Measurements from ENCODE around the gene EXOC6B. TPM values are rescaled to one million over a fixed set of nuclear protein-coding genes. Genes with fewer than 3 reads are reported as not detected.

EXOC6B gene
- total RNA-seq, 1 donor from 2014 or later, result 32.4 TPM

GRCh38 chr2:72712304-72712703, 113.5 kb downstream of the EXOC6B start:
- H3K27ac ChIP-seq, result no peak overlapping the region
- TF ChIP-seq CTCF (IDR thresholded peaks at IDR 0.05), result no peak
- intact Hi-C loops (cut with DNase I), result no loop called here

GRCh38 chr2:72710418-72711152, 115.2 kb downstream of the EXOC6B start:
- Histone ChIP-seq H3K27ac (no peak overlapping the region), H3K36me3 (peaks cover 0 to 7% of the 10 kb centered on the region in 2 donors), H3K9me3 (no peaks in the 10 kb centered on the region), H3K4me3 (no peak overlapping the region), H3K27me3 (no peaks in the 10 kb centered on the region), H3K4me1 (no peaks in the 10 kb centered on the region)
- TF ChIP-seq CTCF (IDR thresholded peaks at IDR 0.05), result no peak
- DNase-seq (ENCODE audit: low spot score in 2 of 2), result no peak
- intact Hi-C loops (cut with DNase I), result no loop called here

More at GRCh38 chr2:72712304-72712703, 113.5 kb downstream of the EXOC6B start:
- peaks cover 0 to 8% of the 10 kb centered on the region in 2 donors for H3K36me3 ChIP-seq
- no peak overlapping the region for H3K4me3 ChIP-seq
- DNase-seq (ENCODE audit: low spot score in 2 of 2), result no peak
- H3K4me1 ChIP-seq, result no peaks in the 10 kb centered on the region
- no peaks in the 10 kb centered on the region for H3K9me3 ChIP-seq
- no peaks in the 10 kb centered on the region for H3K27me3 ChIP-seq

GRCh38 chr2:72708236-72708635, 117.6 kb downstream of the EXOC6B start:
- DNase-seq (ENCODE audit: low spot score in 2 of 2), result no peak
- Histone ChIP-seq H3K27ac (no peak overlapping the region), H3K4me1 (no peaks in the 10 kb centered on the region), H3K9me3 (no peaks in the 10 kb centered on the region), H3K27me3 (no peaks in the 10 kb centered on the region), H3K4me3 (no peak overlapping the region), H3K36me3 (peaks cover 0 to 4% of the 10 kb centered on the region in 2 donors)
- TF ChIP-seq CTCF (IDR thresholded peaks at IDR 0.05), result no peak
- intact Hi-C loops (cut with DNase I), result no loop called here

GRCh38 chr2:72698300-72698699, 127.5 kb downstream of the EXOC6B start:
- no peak for TF ChIP-seq CTCF (IDR thresholded peaks at IDR 0.05)
- H3K27me3 ChIP-seq, result no peaks in the 10 kb centered on the region
- H3K36me3 ChIP-seq, result peaks cover 0 to 5% of the 10 kb centered on the region in 2 donors
- H3K27ac ChIP-seq, result no peak overlapping the region
- no peak for DNase-seq (ENCODE audit: low spot score in 2 of 2)
- H3K9me3 ChIP-seq, result no peaks in the 10 kb centered on the region
- no peak overlapping the region for H3K4me3 ChIP-seq
- intact Hi-C loops (cut with DNase I), result no loop called here
- H3K4me1 ChIP-seq, result peaks cover 0 to 6% of the 10 kb centered on the region in 2 donors

- intact Hi-C loops (cut with DNase I), result no loop called here
- Histone ChIP-seq H3K27ac (no peak overlapping the region), H3K27me3 (no peaks in the 10 kb centered on the region), H3K36me3 (peaks cover 0 to 5% of the 10 kb centered on the region in 2 donors), H3K4me1 (peaks cover 0 to 6% of the 10 kb centered on the region in 2 donors), H3K4me3 (no peak overlapping the region), H3K9me3 (no peaks in the 10 kb centered on the region)
- no peak for TF ChIP-seq CTCF (IDR thresholded peaks at IDR 0.05)
- DNase-seq (ENCODE audit: low spot score in 2 of 2), result no peak
Measured at GRCh38 chr2:72696559-72696958, 129.3 kb downstream of the EXOC6B start.
